ENCODE data around the gene ARMC9.
"Not testable (repeated sequence)": the region's sequence is repeated elsewhere in the genome, so short reads cannot be mapped to it uniquely, and the experiment has no call there.

ARMC9 gene

GRCh38 chr2:231400681-231401080 is 202.2 kb downstream of the ARMC9 start:
- not testable (repeated sequence) for DNase-seq

GRCh38 chr2:231401101-231401500 is 202.7 kb downstream of the ARMC9 start:
- DNase-seq: not testable (repeated sequence)

GRCh38 chr2:231403421-231404182 is 205.2 kb downstream of the ARMC9 start:
- not testable (repeated sequence) for DNase-seq

- DNase-seq: not testable (repeated sequence)
These were observed 205.8 kb downstream of the ARMC9 start for GRCh38 chr2:231404183-231404578.

- not testable (repeated sequence) for DNase-seq
These were observed 207.4 kb downstream of the ARMC9 start for GRCh38 chr2:231405601-231406367.

- DNase-seq: not testable (repeated sequence)
These were observed 209.3 kb downstream of the ARMC9 start for GRCh38 chr2:231407686-231408085.

GRCh38 chr2:231408304-231408703 is 209.9 kb downstream of the ARMC9 start:
- not testable (repeated sequence) for DNase-seq

GRCh38 chr2:231409776-231410175 is 211.3 kb downstream of the ARMC9 start:
- no peak for DNase-seq

GRCh38 chr2:231410293-231411004 is 212.0 kb downstream of the ARMC9 start:
- DNase-seq: no peak

GRCh38 chr2:231411237-231411636 is 212.8 kb downstream of the ARMC9 start:
- no peak for DNase-seq

- DNase-seq: peak; percentile 57
These were observed 213.6 kb downstream of the ARMC9 start for GRCh38 chr2:231411831-231412617.

GRCh38 chr2:231412618-231412963 is 214.2 kb downstream of the ARMC9 start:
- no peak for DNase-seq

GRCh38 chr2:231413456-231413855 is 215.0 kb downstream of the ARMC9 start:
- DNase-seq: no peak

- DNase-seq: no peak
These were observed 215.6 kb downstream of the ARMC9 start for GRCh38 chr2:231413921-231414476.

- no peak for DNase-seq
These were observed 216.6 kb downstream of the ARMC9 start for GRCh38 chr2:231415029-231415428.

GRCh38 chr2:231418820-231419640 is 220.6 kb downstream of the ARMC9 start:
- DNase-seq: no peak

- DNase-seq: no peak
These were observed 222.7 kb downstream of the ARMC9 start for GRCh38 chr2:231421051-231421580.

- DNase-seq: no peak
These were observed 223.6 kb downstream of the ARMC9 start for GRCh38 chr2:231422056-231422455.

- DNase-seq: no peak
These were observed 224.7 kb downstream of the ARMC9 start for GRCh38 chr2:231423176-231423575.

Data from amniotic stem cell (primary cell).